Vagina (tissue), 2 donors: ENCODE measurements around the gene B4GALNT4.

ENCODE experiments used
- CTCF ChIP-seq, 3 experiments: fragments of 450-650 bp in 2 of 3; fragments of 200-600 bp in 1 of 3; sonication (generic) in 1 of 3; IDR thresholded peaks; one replicate each; pipeline ENCODE4 v1.5.1; 2017 to 2019; ENCODE audit warnings: antibody characterized with exemption in 3 of 3, mild to moderate bottlenecking in 2 of 3, moderate library complexity in 2 of 3
- POLR2A ChIP-seq, 2 donors: fragments of 450-650 bp; IDR thresholded peaks; one replicate each; pipeline ENCODE4 v1.6.1; 2017; ENCODE audit warnings: antibody characterized with exemption in 2 of 2, mild to moderate bottlenecking in 2 of 2, moderate library complexity in 2 of 2
- POLR2AphosphoS5 ChIP-seq, 2 donors: sonication (generic); formaldehyde crosslinking; IDR thresholded peaks; one replicate each; pipeline ENCODE4 v1.9.0; 2017; ENCODE audit warnings: antibody characterized with exemption in 2 of 2, mild to moderate bottlenecking in 2 of 2, low read depth in 1 of 2; ENCODE audit not compliant: insufficient read depth in 1 of 2

- TF ChIP-seq POLR2A (IDR thresholded peaks at IDR 0.05) (no peak), CTCF (IDR thresholded peaks at IDR 0.05) (no peak), POLR2AphosphoS5 (IDR thresholded peaks at IDR 0.05; ENCODE audit: insufficient read depth in 1 of 2, low read depth in 1 of 2) (no peak)
Measured at GRCh38 chr11:369336-370018, at the start of gene B4GALNT4.
